Measurements from ENCODE around the gene SLC6A2.

- TF ChIP-seq, protein P1, sequence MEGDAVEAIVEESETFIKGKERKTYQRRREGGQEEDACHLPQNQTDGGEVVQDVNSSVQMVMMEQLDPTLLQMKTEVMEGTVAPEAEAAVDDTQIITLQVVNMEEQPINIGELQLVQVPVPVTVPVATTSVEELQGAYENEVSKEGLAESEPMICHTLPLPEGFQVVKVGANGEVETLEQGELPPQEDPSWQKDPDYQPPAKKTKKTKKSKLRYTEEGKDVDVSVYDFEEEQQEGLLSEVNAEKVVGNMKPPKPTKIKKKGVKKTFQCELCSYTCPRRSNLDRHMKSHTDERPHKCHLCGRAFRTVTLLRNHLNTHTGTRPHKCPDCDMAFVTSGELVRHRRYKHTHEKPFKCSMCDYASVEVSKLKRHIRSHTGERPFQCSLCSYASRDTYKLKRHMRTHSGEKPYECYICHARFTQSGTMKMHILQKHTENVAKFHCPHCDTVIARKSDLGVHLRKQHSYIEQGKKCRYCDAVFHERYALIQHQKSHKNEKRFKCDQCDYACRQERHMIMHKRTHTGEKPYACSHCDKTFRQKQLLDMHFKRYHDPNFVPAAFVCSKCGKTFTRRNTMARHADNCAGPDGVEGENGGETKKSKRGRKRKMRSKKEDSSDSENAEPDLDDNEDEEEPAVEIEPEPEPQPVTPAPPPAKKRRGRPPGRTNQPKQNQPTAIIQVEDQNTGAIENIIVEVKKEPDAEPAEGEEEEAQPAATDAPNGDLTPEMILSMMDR (IDR thresholded peaks at IDR 0.05) = no peak
- TF ChIP-seq POLR2A (IDR thresholded peaks at IDR 0.05) = no peak
- no peak for TF ChIP-seq EP300 (IDR thresholded peaks at IDR 0.05)
Observed at GRCh38 chr16:55695595-55695994, 39.8 kb downstream of the SLC6A2 start.

Measured in upper lobe of left lung (tissue), 4 donors.